Endothelial cell of umbilical vein (primary cell): ENCODE data around the gene FBXL19. TPM values are rescaled to one million over a fixed set of nuclear protein-coding genes. Genes with fewer than 3 reads are reported as not detected.

Experiments used
- BruUV-seq: library from RNA; stranded (reverse); fragments of 400-500 nt; replicated peaks from 2 replicates; lab custom pipeline; 2021; lab: Mats Ljungman, UMichigan
- CTCF ChIA-PET: fragments of 300-600, 350-600 bp; sonication (Branson Sonifier 250); formaldehyde crosslinking; loops from one replicate; lab custom pipeline; 2021; ENCODE audit warnings: antibody characterized with exemption, inconsistent platforms; lab: Charles Lee
- POLR2A ChIA-PET: fragments of 300-600, 350-600 bp; sonication (Branson Sonifier 250); formaldehyde crosslinking; loops from one replicate; lab custom pipeline; 2021; ENCODE audit warnings: antibody characterized with exemption, inconsistent platforms; lab: Charles Lee
- DNase-seq: peaks from one replicate; pipeline ENCODE4 v3.0.0-alpha.2; 2011; ENCODE audit warnings: low read depth, low spot score
- FAIRE-seq: peaks from 2 replicates; lab custom pipeline; 2011; peaks lifted over from hg19 to GRCh38; lab: Jason Lieb, UNC
- H2AFZ ChIP-seq: 2 replicates; pipeline ENCODE4 v1.6.0; 2012; ENCODE audit warnings: low read depth, low read length, control low read depth, inconsistent platforms
- H3K27ac ChIP-seq: 2 replicates; pipeline ENCODE4 v1.5.1; 2011; ENCODE audit warnings: low read depth, mild to moderate bottlenecking, control low read depth, low read length, moderate library complexity; ENCODE audit not compliant: insufficient read depth
- H3K27me3 ChIP-seq, 2 experiments: 2 replicates each; pipeline versions ENCODE4 v1.6.0 to v1.6.1; 2011; ENCODE audit warnings: low read length in 2 of 2, mixed read lengths in 1 of 2; ENCODE audit not compliant: control insufficient read depth in 2 of 2, insufficient read depth in 2 of 2
- H3K36me3 ChIP-seq, 2 experiments: 2 replicates in 1 of 2; 3 replicates in 1 of 2; pipeline ENCODE4 v1.5.1; 2011; ENCODE audit warnings: low read length in 2 of 2, mild to moderate bottlenecking in 1 of 2, moderate library complexity in 1 of 2; ENCODE audit not compliant: control insufficient read depth in 2 of 2, insufficient read depth in 2 of 2; ENCODE audit errors: extremely low read depth in 1 of 2
- H3K4me1 ChIP-seq: 3 replicates; pipeline ENCODE4 v1.5.1; 2011; ENCODE audit warnings: mild to moderate bottlenecking, low read length; ENCODE audit not compliant: control insufficient read depth, insufficient read depth; ENCODE audit errors: extremely low read depth
- H3K4me2 ChIP-seq: 2 replicates; pipeline ENCODE4 v1.6.1; 2011; ENCODE audit warnings: low read length, control low read depth, mixed read lengths; ENCODE audit not compliant: insufficient read depth
- H3K4me3 ChIP-seq, 3 experiments: fragments of 200-600 bp in 1 of 3; sonication (generic), shearing (Covaris generic) in 1 of 3; replicated peaks in 1 of 3; 2 replicates each; pipeline ENCODE4 v1.5.1; 2011 to 2016; ENCODE audit warnings: control low read depth in 3 of 3, low read length in 3 of 3, mild to moderate bottlenecking in 2 of 3, inconsistent platforms in 1 of 3, low read depth in 1 of 3, moderate library complexity in 1 of 3; ENCODE audit not compliant: insufficient read depth in 1 of 3
- H3K79me2 ChIP-seq: 2 replicates; pipeline ENCODE4 v1.6.0; 2012; ENCODE audit warnings: low read length, inconsistent platforms; ENCODE audit not compliant: control insufficient read depth, insufficient read depth
- H3K9ac ChIP-seq: replicated peaks from 2 replicates; pipeline ENCODE3; 2011; ENCODE audit warnings: low read length, control low read depth; ENCODE audit not compliant: insufficient read depth; ENCODE audit errors: extremely low read depth
- H3K9me1 ChIP-seq: replicated peaks from 3 replicates; pipeline ENCODE4 v1.6.0; 2011; ENCODE audit warnings: mild to moderate bottlenecking, low read length; ENCODE audit not compliant: control insufficient read depth, insufficient read depth; ENCODE audit errors: extremely low read depth
- H3K9me3 ChIP-seq: replicated peaks from 2 replicates; pipeline ENCODE4 v1.5.1; 2012; ENCODE audit warnings: low read length, inconsistent platforms; ENCODE audit not compliant: control insufficient read depth, insufficient read depth
- H4K20me1 ChIP-seq: replicated peaks from 2 replicates; pipeline ENCODE3; 2011; ENCODE audit warnings: mild to moderate bottlenecking, low read length; ENCODE audit not compliant: control insufficient read depth, insufficient read depth; ENCODE audit errors: extremely low read depth
- CTCF ChIP-seq, 2 donors: IDR thresholded peaks; 1 replicate in 1 of 2; 2 replicates in 1 of 2; pipeline ENCODE4 v1.5.1; 2011; ENCODE audit warnings: low read length in 2 of 2, mild to moderate bottlenecking in 2 of 2, moderate library complexity in 2 of 2, control low read depth in 1 of 2, inconsistent platforms in 1 of 2, low read depth in 1 of 2; ENCODE audit not compliant: insufficient read depth in 1 of 2; ENCODE audit errors: extremely low read depth in 1 of 2
- EZH2 ChIP-seq: IDR thresholded peaks from 2 replicates; pipeline ENCODE4 v1.6.1; 2012; ENCODE audit warnings: borderline replicate concordance, low read depth, mild to moderate bottlenecking, moderate library complexity, low read length, inconsistent platforms; ENCODE audit not compliant: severe bottlenecking
- FOS ChIP-seq: IDR thresholded peaks from 2 replicates; pipeline ENCODE4 v1.6.1; 2011; ENCODE audit warnings: mild to moderate bottlenecking, low read length, moderate library complexity, borderline replicate concordance; ENCODE audit not compliant: insufficient read depth
- GATA2 ChIP-seq: IDR thresholded peaks from 2 replicates; pipeline ENCODE4 v1.7.0; 2011; ENCODE audit warnings: low read depth, mild to moderate bottlenecking, moderate library complexity, mixed read lengths, low read length; ENCODE audit not compliant: insufficient read length, insufficient read depth
- JUN ChIP-seq: IDR thresholded peaks from 2 replicates; pipeline ENCODE4 v1.6.1; 2011; ENCODE audit warnings: borderline replicate concordance, low read depth; ENCODE audit not compliant: insufficient read length, insufficient read depth
- MAX ChIP-seq: IDR thresholded peaks from 2 replicates; pipeline ENCODE4 v1.6.1; 2011; ENCODE audit not compliant: insufficient read depth, insufficient read length
- MYC ChIP-seq: IDR thresholded peaks from one replicate; pipeline ENCODE4 v1.6.1; 2011; ENCODE audit warnings: mild to moderate bottlenecking, low read depth, low read length
- POLR2A ChIP-seq: IDR thresholded peaks from 2 replicates; pipeline ENCODE4 v1.6.1; 2012; ENCODE audit warnings: low read depth, mild to moderate bottlenecking, control low read depth, low read length
- POLR2AphosphoS5 ChIP-seq: IDR thresholded peaks from 2 replicates; pipeline ENCODE4 v1.6.1; 2012; ENCODE audit warnings: low read depth, mild to moderate bottlenecking, control low read depth, low read length, moderate library complexity; ENCODE audit not compliant: insufficient read depth
- dilution Hi-C: fragments of 300-500 bp; cut with MboI; formaldehyde crosslinking; loops from one replicate; pipeline ENCODE4 v1.15.0; 2019; ENCODE audit warnings: low sequenced_read_pairs; ENCODE audit not compliant: extremely low pct_ligation_motif_present
- intact Hi-C: fragments of 100-400 bp; cut with micrococcal nuclease; formaldehyde crosslinking; loops from one replicate; pipeline ENCODE4 v1.10.0; 2022
- polyA plus RNA-seq, 4 experiments: library from polyadenylated mRNA; depleted of rRNA in 3 of 4; stranded (reverse) in 3 of 4; unstranded in 1 of 4; fragments of >200 nt; gene quantifications; 2 replicates each; pipeline versions ENCODE4 v1.2.1 to v1.2.3, GENCODE V29; 2011 to 2012; ENCODE audit warnings: missing spikeins in 1 of 4
- total RNA-seq: library from RNA; stranded (reverse); gene quantifications from 2 replicates; pipeline ENCODE4 v1.2.3, GENCODE V29; 2021

FBXL19 gene
- total and polyA plus RNA-seq, 2 donors (not counting 3 experiments of a cell fraction or from before 2014, with no cell fraction given): 22.1 to 38.0 TPM

GRCh38 chr16:30901201-30902028 lies 22.0 kb upstream of the FBXL19 start:
- H3K4me2 ChIP-seq: peak overlapping the region; percentile 63

GRCh38 chr16:30902029-30902972 lies 21.1 kb upstream of the FBXL19 start:
- ChIA-PET POLR2A (interaction anchor here (1.6 kb wide), 1 partner anchor 58 kb away, joined by 6 read pairs; no protein-coding TSS in a partner anchor), CTCF (interaction anchor here (0.7 to 3.5 kb wide), 22 partner anchors 7 to 131 kb away, joined by 3 to 128 read pairs (median 5); partner anchors contain the start of gene BCL7C)
- Histone ChIP-seq H3K36me3 (no peaks in the 10 kb centered on the region), H4K20me1 (no peaks in the 10 kb centered on the region), H3K4me1 (peaks cover 24% of the 10 kb centered on the region), H3K27me3 (no peaks in the 10 kb centered on the region), H3K27ac (peak overlapping the region; percentile 83), H3K9ac (peak overlapping the region; percentile 64), H3K9me1 (no peaks in the 10 kb centered on the region), H3K4me3 (peak overlapping the region; percentile 12 to 34 (median 31)), H3K4me2 (peak overlapping the region; percentile 63), H3K79me2 (no peaks in the 10 kb centered on the region), H3K9me3 (no peaks in the 10 kb centered on the region), H2AFZ (peak overlapping the region; percentile 64)
- FAIRE-seq (peak; percentile 68), DNase-seq (peak; percentile 67)
- TF ChIP-seq MYC (no peak), MAX (no peak), CTCF (IDR thresholded peaks at IDR 0.05; ENCODE audit: extremely low read depth in 1 of 2, insufficient read depth in 1 of 2, low read depth in 1 of 2, low read length in 2 of 2) (peak; percentile 16 to 34), JUN (no peak), GATA2 (no peak), FOS (no peak), POLR2AphosphoS5 (peak; percentile 82), POLR2A (peak; percentile 90), EZH2 (no peak)
- dilution Hi-C loops (no loop called here), intact Hi-C loops (loop anchor here (1.0 kb wide), 1 partner anchor 58 kb away; no protein-coding TSS in a partner anchor)
- no TSS peak for BruUV-seq

More at GRCh38 chr16:30901201-30902028, 22.0 kb upstream of the FBXL19 start:
- TF ChIP-seq EZH2: no peak
- intact Hi-C loops (loop anchor here (1.0 kb wide), 1 partner anchor 57 kb away; no protein-coding TSS in a partner anchor), dilution Hi-C loops (no loop called here)
- CTCF ChIA-PET: interaction anchor here (0.7 to 3.5 kb wide), 22 partner anchors 8 to 130 kb away, joined by 3 to 128 read pairs (median 5); partner anchors contain the start of gene BCL7C
- Histone ChIP-seq H2AFZ (peak overlapping the region; percentile 61), H3K4me3 (peak overlapping the region; percentile 12 to 34 (median 31)), H3K9me3 (no peaks in the 10 kb centered on the region), H3K27me3 (no peaks in the 10 kb centered on the region), H3K36me3 (no peaks in the 10 kb centered on the region), H3K27ac (peak overlapping the region; percentile 14), H4K20me1 (no peaks in the 10 kb centered on the region), H3K79me2 (no peaks in the 10 kb centered on the region), H3K9me1 (no peaks in the 10 kb centered on the region), H3K9ac (peak overlapping the region; percentile 47), H3K4me1 (peaks cover 27% of the 10 kb centered on the region)
- DNase-seq: no peak
- BruUV-seq: TSS peak; percentile 10
- POLR2A ChIA-PET: interaction anchor here (0.7 to 1.6 kb wide), 3 partner anchors 55 to 128 kb away, joined by 4 to 6 read pairs (median 5); no protein-coding TSS in a partner anchor
- FAIRE-seq: peak; percentile 59
